ENCODE data around the gene NPM1.
"Not testable (repeated sequence)": the region's sequence is repeated elsewhere in the genome, so short reads cannot be mapped to it uniquely, and the experiment has no call there.

The NPM1 gene

DNA sequence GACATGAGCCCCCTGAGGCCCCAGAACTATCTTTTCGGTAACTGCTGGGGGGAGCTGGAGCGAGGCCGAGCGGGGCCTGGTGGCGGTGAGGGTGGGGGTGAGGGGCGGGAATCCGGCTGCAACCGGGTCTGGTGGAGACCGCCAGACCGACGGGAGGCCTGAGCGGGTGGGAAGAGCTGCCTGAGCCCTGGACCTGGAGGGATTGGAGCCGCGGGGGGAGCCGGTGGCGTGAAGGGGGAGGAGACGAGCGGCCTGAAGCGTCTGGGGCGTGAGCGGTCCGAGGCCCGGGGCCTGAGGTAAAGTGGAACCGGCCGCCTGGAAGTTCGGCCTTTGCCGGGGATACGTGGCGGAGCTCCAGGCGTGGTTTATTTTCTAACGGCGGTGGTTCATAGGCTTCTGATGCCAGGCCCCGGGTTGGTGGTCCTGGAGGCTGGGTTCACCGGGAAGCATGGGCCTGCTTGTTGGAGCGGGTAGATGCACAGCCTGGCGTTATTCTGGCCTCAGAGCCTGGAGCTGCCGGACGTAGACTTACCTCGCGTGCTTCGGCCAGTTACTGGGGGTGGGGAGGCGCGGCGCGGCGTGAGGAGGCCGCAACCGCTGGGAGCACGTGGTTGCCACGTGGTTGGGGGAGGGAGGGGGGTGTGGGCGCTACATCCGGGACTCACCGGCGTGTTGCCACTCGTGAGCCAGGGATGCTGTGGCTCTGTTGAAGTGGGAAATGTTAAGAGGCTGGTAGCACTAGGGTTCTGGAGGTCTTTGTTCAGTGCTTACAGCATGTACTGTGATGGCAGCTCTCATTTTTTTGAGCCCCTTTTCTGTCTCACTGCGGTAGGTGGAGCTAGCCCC, 544 bp downstream of the NPM1 start:
- TF ChIP-seq, protein P1, sequence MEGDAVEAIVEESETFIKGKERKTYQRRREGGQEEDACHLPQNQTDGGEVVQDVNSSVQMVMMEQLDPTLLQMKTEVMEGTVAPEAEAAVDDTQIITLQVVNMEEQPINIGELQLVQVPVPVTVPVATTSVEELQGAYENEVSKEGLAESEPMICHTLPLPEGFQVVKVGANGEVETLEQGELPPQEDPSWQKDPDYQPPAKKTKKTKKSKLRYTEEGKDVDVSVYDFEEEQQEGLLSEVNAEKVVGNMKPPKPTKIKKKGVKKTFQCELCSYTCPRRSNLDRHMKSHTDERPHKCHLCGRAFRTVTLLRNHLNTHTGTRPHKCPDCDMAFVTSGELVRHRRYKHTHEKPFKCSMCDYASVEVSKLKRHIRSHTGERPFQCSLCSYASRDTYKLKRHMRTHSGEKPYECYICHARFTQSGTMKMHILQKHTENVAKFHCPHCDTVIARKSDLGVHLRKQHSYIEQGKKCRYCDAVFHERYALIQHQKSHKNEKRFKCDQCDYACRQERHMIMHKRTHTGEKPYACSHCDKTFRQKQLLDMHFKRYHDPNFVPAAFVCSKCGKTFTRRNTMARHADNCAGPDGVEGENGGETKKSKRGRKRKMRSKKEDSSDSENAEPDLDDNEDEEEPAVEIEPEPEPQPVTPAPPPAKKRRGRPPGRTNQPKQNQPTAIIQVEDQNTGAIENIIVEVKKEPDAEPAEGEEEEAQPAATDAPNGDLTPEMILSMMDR (IDR thresholded peaks at IDR 0.05; ENCODE audit: insufficient read depth, missing control alignments), result no peak
- DNase-seq (ENCODE audit: insufficient read length, low spot score) (no peak), FAIRE-seq (no peak)

DNA sequence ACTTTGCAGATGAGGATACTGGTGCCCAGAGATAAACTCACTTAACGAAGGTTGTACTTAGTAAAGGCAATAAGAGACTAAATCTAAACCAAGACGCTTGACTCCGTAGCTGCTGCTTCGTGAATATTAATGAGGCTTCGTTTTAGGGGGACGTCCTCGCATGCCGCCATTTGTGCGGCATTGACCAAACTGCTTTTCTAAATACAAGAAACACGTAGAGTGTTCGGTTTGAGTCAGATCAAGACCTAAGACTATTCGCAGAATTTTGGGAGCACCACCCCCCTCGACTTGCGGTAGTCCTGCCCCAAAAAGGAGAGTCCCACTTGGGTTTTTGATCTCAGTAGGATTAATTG, 1.1 kb downstream of the NPM1 start:
- FAIRE-seq, result no peak
- TF ChIP-seq, protein P1 (IDR thresholded peaks at IDR 0.05; ENCODE audit: insufficient read depth, missing control alignments), result no peak

DNA sequence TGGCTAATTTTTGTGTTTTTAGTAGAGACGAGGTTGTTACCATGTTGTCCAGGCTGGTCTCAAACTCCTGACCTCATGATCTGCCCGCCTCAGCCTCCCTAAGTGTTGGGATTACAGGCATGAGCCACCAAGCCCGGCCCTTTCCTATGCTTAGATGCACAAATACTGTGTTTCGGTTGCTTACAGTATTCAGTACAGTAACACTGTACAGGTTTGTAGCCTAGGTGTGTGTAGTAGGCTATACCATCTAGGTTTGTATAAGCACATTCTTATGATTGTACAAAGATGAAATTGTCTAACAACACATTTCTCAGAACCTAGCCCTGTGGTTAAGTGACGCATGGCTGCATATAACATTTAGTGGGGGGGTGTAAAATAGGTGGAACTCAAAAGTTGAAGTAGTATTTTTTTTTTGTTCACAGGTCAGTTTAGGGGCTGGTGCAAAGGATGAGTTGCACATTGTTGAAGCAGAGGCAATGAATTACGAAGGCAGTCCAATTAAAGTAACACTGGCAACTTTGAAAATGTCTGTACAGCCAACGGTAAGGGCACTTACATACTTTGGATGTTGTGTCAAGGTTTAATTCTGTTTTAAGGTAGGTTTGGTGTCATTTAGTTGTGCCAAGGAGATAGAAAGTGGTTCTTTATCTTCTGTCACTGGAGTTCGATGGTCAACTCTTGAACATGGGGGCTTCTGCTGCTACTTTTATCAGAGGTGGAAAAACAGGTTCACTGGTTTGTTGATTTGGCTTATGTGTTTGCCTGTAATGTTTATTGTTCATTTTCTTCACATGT, 3.4 kb downstream of the NPM1 start:
- DNase-seq (ENCODE audit: insufficient read length, low spot score), result no peak

More for the DNA sequence above, 1.1 kb downstream of the NPM1 start:
- no peak for DNase-seq (ENCODE audit: insufficient read length, low spot score)

DNA sequence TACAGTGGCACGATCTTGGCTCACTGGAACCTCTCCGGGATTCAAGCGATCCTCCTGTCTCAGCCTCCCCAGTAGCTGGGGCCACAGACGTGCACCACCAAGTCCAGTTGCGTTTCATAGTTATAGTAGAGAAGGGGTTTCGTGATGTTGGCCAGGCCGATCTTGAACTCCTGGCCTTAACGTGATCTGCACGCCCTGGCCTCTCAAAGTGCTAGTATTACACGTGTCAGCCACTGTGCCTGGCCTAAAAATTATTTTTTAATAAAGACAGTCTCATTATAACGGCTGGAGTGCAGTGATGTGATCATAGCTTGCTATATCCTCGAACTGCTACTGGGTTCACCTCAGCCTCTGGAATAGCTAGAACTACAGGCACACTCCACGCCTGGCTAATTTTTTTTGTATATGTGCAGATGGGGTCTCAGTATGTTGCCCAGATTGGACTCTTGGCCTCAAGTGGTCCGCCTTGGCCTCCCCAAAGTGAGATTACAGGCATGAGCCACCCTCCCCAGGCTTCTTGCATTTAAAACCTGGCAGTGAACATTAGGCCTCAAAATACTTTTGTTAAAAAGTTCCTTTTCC, 4.4 kb downstream of the NPM1 start:
- DNase-seq (ENCODE audit: insufficient read length, low spot score) (no peak), FAIRE-seq (no peak)
- TF ChIP-seq, protein P1 (IDR thresholded peaks at IDR 0.05; ENCODE audit: insufficient read depth, missing control alignments), result no peak

More for the DNA sequence above, 3.4 kb downstream of the NPM1 start:
- FAIRE-seq, result no peak
- TF ChIP-seq, protein P1 (IDR thresholded peaks at IDR 0.05; ENCODE audit: insufficient read depth, missing control alignments), result no peak

DNA sequence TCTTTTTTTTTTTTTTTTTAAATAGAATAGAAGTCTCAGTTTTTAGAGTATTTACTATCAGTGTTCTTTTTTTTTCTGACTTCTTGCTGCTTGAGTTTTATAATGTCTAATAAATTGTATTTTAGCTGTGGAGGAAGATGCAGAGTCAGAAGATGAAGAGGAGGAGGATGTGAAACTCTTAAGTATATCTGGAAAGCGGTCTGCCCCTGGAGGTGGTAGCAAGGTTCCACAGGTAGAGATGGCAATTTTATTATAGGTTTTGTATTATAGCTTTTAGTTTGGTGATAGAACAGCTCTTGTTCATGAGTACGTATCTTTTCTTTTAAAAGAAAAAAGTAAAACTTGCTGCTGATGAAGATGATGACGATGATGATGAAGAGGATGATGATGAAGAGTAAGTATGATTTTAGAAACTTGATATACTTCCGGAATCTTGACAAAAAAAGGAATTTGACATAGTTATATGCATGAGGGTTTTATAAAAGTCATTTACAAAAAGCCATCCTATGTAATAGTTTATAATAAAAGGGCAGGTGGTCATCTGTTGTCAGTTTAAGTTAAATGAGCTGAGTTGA, 5.0 kb downstream of the NPM1 start:
- TF ChIP-seq, protein P1 (IDR thresholded peaks at IDR 0.05; ENCODE audit: insufficient read depth, missing control alignments), result no peak
- DNase-seq (ENCODE audit: insufficient read length, low spot score) (no peak), FAIRE-seq (no peak)

DNA sequence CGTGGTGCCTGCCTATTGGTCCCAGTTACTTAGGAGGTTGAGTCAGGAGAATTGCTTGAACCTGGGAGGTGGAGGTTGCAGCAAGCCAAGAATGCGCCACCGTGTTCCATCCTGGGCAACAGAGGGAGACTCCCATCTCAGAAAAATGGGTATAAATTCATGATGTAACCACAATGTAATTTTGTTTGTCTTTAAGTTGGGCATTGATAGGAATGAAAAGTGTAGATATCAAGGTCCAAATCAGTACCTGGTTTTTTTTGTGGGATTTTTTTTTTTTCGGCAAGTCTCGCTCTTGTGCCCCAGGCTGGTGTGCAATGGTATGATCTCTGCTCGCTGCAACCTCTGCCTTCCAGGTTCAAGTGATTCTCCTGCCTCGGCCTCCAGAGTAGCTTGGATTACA, 7.4 kb downstream of the NPM1 start:
- no peak for FAIRE-seq
- TF ChIP-seq, protein P1 (IDR thresholded peaks at IDR 0.05; ENCODE audit: insufficient read depth, missing control alignments), result no peak
- no peak for DNase-seq (ENCODE audit: insufficient read length, low spot score)

DNA sequence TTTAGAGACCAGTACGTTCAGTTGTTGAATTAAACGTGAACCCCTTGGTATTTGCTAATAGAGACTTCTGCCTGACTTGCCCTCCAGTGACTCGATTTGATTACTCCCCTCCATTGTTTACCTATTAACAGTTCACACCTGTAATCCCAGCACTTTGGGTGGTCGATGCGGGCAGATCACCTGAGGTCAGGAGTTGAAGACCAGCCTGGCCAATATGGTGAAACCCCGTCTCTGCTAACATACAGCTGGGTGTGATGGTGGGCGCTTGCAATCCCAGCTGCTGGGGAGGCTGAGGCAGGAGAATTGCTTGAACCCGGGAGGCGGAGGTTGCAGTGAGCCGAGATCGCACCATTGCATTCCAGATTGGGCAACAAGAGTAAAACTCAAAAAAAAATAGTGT, 8.9 kb downstream of the NPM1 start:
- DNase-seq (ENCODE audit: insufficient read length, low spot score); FAIRE-seq: not testable (repeated sequence)

Data from D721Med (cell line).